Hepatocyte (in vitro differentiated cells): ENCODE measurements around the gene PTPRD. TPM values are rescaled to one million over a fixed set of nuclear protein-coding genes. Genes with fewer than 3 reads are reported as not detected.

Experiments used
- DNase-seq: peaks from one replicate; pipeline ENCODE4 v3.0.0-alpha.2; 2016; ENCODE audit warnings: low spot score
- H2AFZ ChIP-seq: fragments of 200-600 bp; sonication (generic); 2 replicates; pipeline ENCODE4 v1.6.0; 2016; ENCODE audit warnings: antibody characterized with exemption, mild to moderate bottlenecking
- H3K27ac ChIP-seq: fragments of 200-600 bp; sonication (generic); 2 replicates; pipeline ENCODE4 v1.5.1; 2016; ENCODE audit warnings: mild to moderate bottlenecking
- H3K27me3 ChIP-seq: fragments of 200-600 bp; sonication (generic); 2 replicates; pipeline ENCODE4 v1.6.1; 2016
- H3K36me3 ChIP-seq: fragments of 200-600 bp; sonication (generic); replicated peaks from 2 replicates; pipeline ENCODE4 v1.5.1; 2016; ENCODE audit warnings: low read depth; ENCODE audit not compliant: insufficient read depth
- H3K4me1 ChIP-seq: fragments of 200-600 bp; sonication (generic); 2 replicates; pipeline ENCODE4 v1.5.1; 2016; ENCODE audit warnings: mild to moderate bottlenecking, moderate library complexity; ENCODE audit not compliant: insufficient read depth
- H3K4me2 ChIP-seq: fragments of 200-600 bp; sonication (generic); 2 replicates; pipeline ENCODE4 v1.6.0; 2016
- H3K4me3 ChIP-seq: fragments of 200-600 bp; sonication (generic); 2 replicates; pipeline ENCODE4 v1.5.1; 2016; ENCODE audit warnings: mild to moderate bottlenecking
- H3K79me2 ChIP-seq: fragments of 200-600 bp; sonication (generic); 2 replicates; pipeline ENCODE4 v1.6.0; 2017; ENCODE audit warnings: mild to moderate bottlenecking
- H3K9me2 ChIP-seq: fragments of 200-600 bp; sonication (generic); replicated peaks from 2 replicates; pipeline ENCODE4 v1.6.0; 2017; ENCODE audit warnings: mild to moderate bottlenecking; ENCODE audit not compliant: insufficient read depth
- H3K9me3 ChIP-seq: fragments of 200-600 bp; sonication (generic); 2 replicates; pipeline ENCODE4 v1.5.1; 2016; ENCODE audit warnings: low read depth, mild to moderate bottlenecking
- H4K20me1 ChIP-seq: fragments of 200-600 bp; sonication (generic); 2 replicates; pipeline ENCODE4 v1.6.0; 2016; ENCODE audit warnings: mild to moderate bottlenecking; ENCODE audit not compliant: insufficient read depth, poor library complexity, severe bottlenecking
- CTCF ChIP-seq: fragments of 200-600 bp; sonication (generic); IDR thresholded peaks from 2 replicates; pipeline ENCODE4 v1.5.1; 2016; ENCODE audit warnings: antibody characterized with exemption, mild to moderate bottlenecking; ENCODE audit not compliant: poor library complexity
- EZH2 ChIP-seq: fragments of 200-600 bp; sonication (generic); IDR thresholded peaks from 2 replicates; pipeline ENCODE4 v1.6.1; 2016; ENCODE audit warnings: antibody characterized with exemption, mild to moderate bottlenecking, borderline replicate concordance
- EZH2phosphoT487 ChIP-seq: fragments of 200-600 bp; sonication (generic); IDR thresholded peaks from one replicate; pipeline ENCODE4 v1.6.1; 2018; ENCODE audit warnings: antibody characterized with exemption, mild to moderate bottlenecking, low read depth, moderate library complexity; ENCODE audit not compliant: unreplicated experiment, severe bottlenecking
- WGBS: methylation state at CpG from one replicate; pipeline ENCODE4 v1.1.6; 2016; ENCODE audit warnings: low lambda C conversion rate; ENCODE audit errors: missing lambda C conversion rate; 5-methylcytosine and 5-hydroxymethylcytosine counted together
- polyA plus RNA-seq: library from polyadenylated mRNA; unstranded; fragments of >200 nt; fragmentation: Nextera tagmentation; extraction: Ambion mirVana; gene quantifications from 2 replicates; pipeline ENCODE4 v1.2.1, GENCODE V29; 2016
- total RNA-seq: library from RNA; depleted of rRNA; stranded (reverse); fragments of >200 nt; gene quantifications from 2 replicates; pipeline ENCODE4 v1.2.3, GENCODE V29; 2014

Gene PTPRD
- total and polyA plus RNA-seq, 2 experiments from 2014 or later = 6.5 to 77.6 TPM

- Histone ChIP-seq H3K79me2 (no peaks in the 10 kb centered on the region), H3K27ac (no peak overlapping the region), H3K9me2 (no peaks in the 10 kb centered on the region), H3K4me3 (no peak overlapping the region), H4K20me1 (no peaks in the 10 kb centered on the region), H3K9me3 (no peaks in the 10 kb centered on the region), H3K36me3 (no peaks in the 10 kb centered on the region), H3K4me2 (no peak overlapping the region), H3K27me3 (no peaks in the 10 kb centered on the region), H3K4me1 (no peaks in the 10 kb centered on the region), H2AFZ (no peak overlapping the region)
- no peak for DNase-seq
- WGBS = 71% methylated on average over 1 of the region's 1 CpG
- TF ChIP-seq CTCF (no peak), EZH2phosphoT487 (no peak), EZH2 (no peak)
These were observed 662.0 kb downstream of the PTPRD start for GRCh38 chr9:9950813-9951212.

GRCh38 chr9:9949978-9950377 is 662.8 kb downstream of the PTPRD start:
- H3K79me2 ChIP-seq = no peaks in the 10 kb centered on the region
- H3K9me2 ChIP-seq = no peaks in the 10 kb centered on the region
- no peaks in the 10 kb centered on the region for H3K9me3 ChIP-seq
- H3K27me3 ChIP-seq = no peaks in the 10 kb centered on the region
- no peak overlapping the region for H3K4me3 ChIP-seq
- no peak for DNase-seq
- WGBS = 47% methylated on average over 4 of the region's 4 CpGs
- no peak overlapping the region for H3K4me2 ChIP-seq
- H3K27ac ChIP-seq = no peak overlapping the region
- no peaks in the 10 kb centered on the region for H3K4me1 ChIP-seq
- TF ChIP-seq CTCF = no peak
- no peak for TF ChIP-seq EZH2phosphoT487
- no peak for TF ChIP-seq EZH2
- H2AFZ ChIP-seq = no peak overlapping the region
- no peaks in the 10 kb centered on the region for H3K36me3 ChIP-seq
- no peaks in the 10 kb centered on the region for H4K20me1 ChIP-seq

- no peaks in the 10 kb centered on the region for H3K36me3 ChIP-seq
- H4K20me1 ChIP-seq = no peaks in the 10 kb centered on the region
- H3K4me2 ChIP-seq = no peak overlapping the region
- 58% methylated on average over 4 of the region's 4 CpGs for WGBS
- DNase-seq = no peak
- H2AFZ ChIP-seq = no peak overlapping the region
- no peak overlapping the region for H3K4me3 ChIP-seq
- no peaks in the 10 kb centered on the region for H3K79me2 ChIP-seq
- TF ChIP-seq EZH2phosphoT487 (no peak), CTCF (no peak), EZH2 (no peak)
- H3K9me3 ChIP-seq = no peaks in the 10 kb centered on the region
- H3K4me1 ChIP-seq = no peaks in the 10 kb centered on the region
- no peak overlapping the region for H3K27ac ChIP-seq
- no peaks in the 10 kb centered on the region for H3K9me2 ChIP-seq
- no peaks in the 10 kb centered on the region for H3K27me3 ChIP-seq
These were observed 663.4 kb downstream of the PTPRD start for GRCh38 chr9:9949368-9949767.

- TF ChIP-seq EZH2phosphoT487 = no peak
- no peak for TF ChIP-seq EZH2
- no peak for TF ChIP-seq CTCF
- Histone ChIP-seq H3K27ac (no peak overlapping the region), H3K4me3 (no peak overlapping the region), H3K4me1 (no peaks in the 10 kb centered on the region), H3K36me3 (no peaks in the 10 kb centered on the region), H3K27me3 (no peaks in the 10 kb centered on the region), H3K4me2 (no peak overlapping the region), H4K20me1 (no peaks in the 10 kb centered on the region), H3K9me2 (no peaks in the 10 kb centered on the region), H3K9me3 (no peaks in the 10 kb centered on the region), H2AFZ (no peak overlapping the region), H3K79me2 (no peaks in the 10 kb centered on the region)
- DNase-seq = no peak
These were observed 666.8 kb downstream of the PTPRD start for GRCh38 chr9:9945966-9946365.
